ENCODE measurements around the gene GRAP.

GRCh38 chr17:18993905-18994526 lies 52.7 kb downstream of the GRAP start:
- TF ChIP-seq CTCF (conservative IDR thresholded peaks at IDR 0.05) (no peak), ZFX (IDR thresholded peaks at IDR 0.05) (no peak)
